Thyroid gland (tissue), 4 donors: ENCODE results near the gene THAP3. TPM values are rescaled to one million over a fixed set of nuclear protein-coding genes. Genes with fewer than 3 reads are reported as not detected.

Experiments
- total RNA-seq, 4 donors: library from RNA; depleted of rRNA; stranded (reverse); fragments of >200 nt; gene quantifications; one replicate each; pipeline ENCODE4 v1.2.3, GENCODE V29; 2016

Gene THAP3
- total RNA-seq, 4 donors from 2014 or later = 21.2 to 35.3 (median 30.5) TPM

Other genes with a start within 250 kb of the THAP3 start
- gene ACOT7, start 231.1 kb upstream of the THAP3 start, total RNA-seq = 10 to 100 TPM in 1 of 4 donors, 1 to 10 TPM in 3; 3.7 to 13.4 (median 6.3) TPM
- gene HES2, start 204.9 kb upstream of the THAP3 start, total RNA-seq = not detected
- gene ESPN, start 200.1 kb upstream of the THAP3 start, total RNA-seq = 1 to 10 TPM in 1 of 4 donors, under 1 TPM in 1, not detected in 2; 0.67 to 5.2 TPM
- gene TNFRSF25, start 158.7 kb upstream of the THAP3 start, total RNA-seq = 10 to 100 TPM in 3 of 4 donors, 1 to 10 TPM in 1; 2.2 to 18.9 (median 10.7) TPM
- gene PLEKHG5, start 133.2 kb upstream of the THAP3 start, total RNA-seq = 10 to 100 TPM in 1 of 4 donors, 1 to 10 TPM in 3; 5.8 to 12.0 (median 8.4) TPM
- 10 to 100 TPM; 20.1 to 41.6 (median 23.6) TPM for gene NOL9, start 70.4 kb upstream of the THAP3 start, total RNA-seq
- not detected for gene TAS1R1, start 69.6 kb upstream of the THAP3 start, total RNA-seq
- gene ZBTB48, start 44.9 kb upstream of the THAP3 start, total RNA-seq = 10 to 100 TPM; 22.7 to 33.8 (median 29.4) TPM
- 10 to 100 TPM; 34.9 to 68.4 (median 44.6) TPM for gene KLHL21, start 22.0 kb upstream of the THAP3 start, total RNA-seq
- gene PHF13, start 11.1 kb upstream of the THAP3 start, total RNA-seq = 10 to 100 TPM in 1 of 4 donors, 1 to 10 TPM in 3; 7.8 to 14.1 (median 9.5) TPM
- gene DNAJC11, start 76.9 kb downstream of the THAP3 start, total RNA-seq = 10 to 100 TPM; 28.2 to 45.5 (median 35.9) TPM
- gene CAMTA1, start 160.6 kb downstream of the THAP3 start, total RNA-seq = 100 to 1,000 TPM in 2 of 4 donors, 10 to 100 TPM in 2; 63.9 to 124 (median 101) TPM